Stomach (tissue), 4 donors: ENCODE data around the gene CRHBP.

Experiments used
- CTCF ChIP-seq, 7 experiments: fragments of 450-650 bp in 4 of 7; fragments of 200-600 bp in 3 of 7; sonication (generic) in 3 of 7; IDR thresholded peaks; one replicate each; pipeline ENCODE4 v1.5.1; 2016 to 2019; ENCODE audit warnings: antibody characterized with exemption in 7 of 7, control low read depth in 2 of 7, mild to moderate bottlenecking in 1 of 7
- EP300 ChIP-seq: sonication (generic); formaldehyde crosslinking; IDR thresholded peaks from one replicate; pipeline ENCODE4 v1.6.1; 2017; ENCODE audit warnings: antibody characterized with exemption
- POLR2A ChIP-seq, 4 donors: fragments of 450-650 bp; IDR thresholded peaks; one replicate each; pipeline ENCODE4 v1.6.1; 2016; ENCODE audit warnings: antibody characterized with exemption in 4 of 4, control low read depth in 2 of 4, mild to moderate bottlenecking in 1 of 4, moderate library complexity in 1 of 4
- POLR2AphosphoS5 ChIP-seq, 3 donors: sonication (generic); formaldehyde crosslinking; IDR thresholded peaks; one replicate each; pipeline ENCODE4 v1.6.1; 2016; ENCODE audit warnings: antibody characterized with exemption in 3 of 3

- TF ChIP-seq CTCF (IDR thresholded peaks at IDR 0.05) (no peak), POLR2A (IDR thresholded peaks at IDR 0.05) (no peak), POLR2AphosphoS5 (IDR thresholded peaks at IDR 0.05) (no peak), EP300 (no peak)
Measured at GRCh38 chr5:76980518-76981144, 27.8 kb downstream of the CRHBP start.
